Trophoblast cell (in vitro differentiated cells and primary cell): Measurements from ENCODE around the gene MEG3.

Source experiments
- DNase-seq, 2 donors: peaks; one replicate each; pipeline ENCODE4 v3.0.0-alpha.2; 2016
- H2AFZ ChIP-seq: 2 replicates; pipeline ENCODE4 v1.6.1; 2013; ENCODE audit warnings: low read length, moderate library complexity, mild to moderate bottlenecking; ENCODE audit not compliant: insufficient read depth, poor library complexity
- H2AK5ac ChIP-seq: 2 replicates; pipeline ENCODE4 v1.6.1; 2013; ENCODE audit warnings: mild to moderate bottlenecking, low read length
- H2BK120ac ChIP-seq: 2 replicates; pipeline ENCODE4 v1.6.1; 2013; ENCODE audit warnings: low read length, mild to moderate bottlenecking, moderate library complexity; ENCODE audit not compliant: insufficient read depth, poor library complexity
- H2BK12ac ChIP-seq: 2 replicates; pipeline ENCODE4 v1.6.1; 2013; ENCODE audit warnings: mild to moderate bottlenecking, low read length, moderate library complexity
- H2BK5ac ChIP-seq: 2 replicates; pipeline ENCODE4 v1.6.1; 2013; ENCODE audit warnings: low read length, low read depth, moderate library complexity, mild to moderate bottlenecking; ENCODE audit not compliant: poor library complexity
- H3K14ac ChIP-seq: 2 replicates; pipeline ENCODE4 v1.6.1; 2013; ENCODE audit warnings: mild to moderate bottlenecking, low read length
- H3K18ac ChIP-seq: 2 replicates; pipeline ENCODE4 v1.6.1; 2013; ENCODE audit warnings: mild to moderate bottlenecking, low read length
- H3K23ac ChIP-seq: 2 replicates; pipeline ENCODE4 v1.6.1; 2013; ENCODE audit warnings: low read length
- H3K27ac ChIP-seq: 2 replicates; pipeline ENCODE4 v1.5.1; 2013; ENCODE audit warnings: low read depth, mild to moderate bottlenecking, inconsistent platforms, low read length, moderate library complexity
- H3K27me3 ChIP-seq: 2 replicates; pipeline ENCODE4 v1.6.1; 2013; ENCODE audit warnings: inconsistent platforms, mild to moderate bottlenecking, low read length, moderate library complexity; ENCODE audit not compliant: insufficient read depth
- H3K36me3 ChIP-seq, 2 experiments: 1 replicate in 1 of 2; 2 replicates in 1 of 2; pipeline ENCODE4 v1.6.1; 2013; ENCODE audit warnings: low read length in 2 of 2, mild to moderate bottlenecking in 2 of 2, moderate library complexity in 1 of 2; ENCODE audit not compliant: insufficient read depth in 2 of 2, control insufficient read depth in 1 of 2
- H3K4ac ChIP-seq: 2 replicates; pipeline ENCODE4 v1.6.1; 2013; ENCODE audit warnings: low read depth, mild to moderate bottlenecking, low read length, moderate library complexity
- H3K4me1 ChIP-seq, 2 experiments: 1 replicate in 1 of 2; 2 replicates in 1 of 2; pipeline ENCODE4 v1.6.1; 2013; ENCODE audit warnings: low read length in 2 of 2, mild to moderate bottlenecking in 2 of 2, moderate library complexity in 1 of 2; ENCODE audit not compliant: insufficient read depth in 2 of 2, control insufficient read depth in 1 of 2
- H3K4me2 ChIP-seq: 2 replicates; pipeline ENCODE4 v1.6.1; 2013; ENCODE audit warnings: inconsistent platforms, mild to moderate bottlenecking, low read length, moderate library complexity
- H3K4me3 ChIP-seq: 2 replicates; pipeline ENCODE4 v1.5.1; 2013; ENCODE audit warnings: mild to moderate bottlenecking, low read depth, low read length, inconsistent platforms
- H3K79me1 ChIP-seq: one replicate; pipeline ENCODE4 v1.6.1; 2013; ENCODE audit warnings: low read length
- H3K79me2 ChIP-seq: 2 replicates; pipeline ENCODE4 v1.6.1; 2013; ENCODE audit warnings: low read length, mild to moderate bottlenecking; ENCODE audit not compliant: control insufficient read depth, insufficient read depth, poor library complexity
- H3K9ac ChIP-seq: 2 replicates; pipeline ENCODE4 v1.6.1; 2013; ENCODE audit warnings: mild to moderate bottlenecking, low read length
- H3K9me3 ChIP-seq: 2 replicates; pipeline ENCODE4 v1.6.1; 2013; ENCODE audit warnings: low read depth, mild to moderate bottlenecking, control low read depth, inconsistent platforms, low read length; ENCODE audit not compliant: insufficient read depth
- H4K12ac ChIP-seq: 2 replicates; pipeline ENCODE4 v1.6.1; 2013; ENCODE audit warnings: low read depth, mild to moderate bottlenecking, low read length, moderate library complexity
- H4K8ac ChIP-seq: 2 replicates; pipeline ENCODE4 v1.6.1; 2013; ENCODE audit warnings: low read depth, mild to moderate bottlenecking, low read length, moderate library complexity
- H4K91ac ChIP-seq: one replicate; pipeline ENCODE4 v1.6.1; 2013; ENCODE audit warnings: low read depth, mild to moderate bottlenecking, low read length, moderate library complexity
- WGBS: extraction: QIAGEN DNeasy Blood & Tissue Kit; methylation state at CpG from one replicate; pipeline ENCODE4 v1.1.7; 2013; ENCODE audit warnings: missing lambda C conversion rate; ENCODE audit not compliant: insufficient read length, insufficient coverage; ENCODE audit errors: extremely low coverage; 5-methylcytosine and 5-hydroxymethylcytosine counted together

Gene MEG3

DNA sequence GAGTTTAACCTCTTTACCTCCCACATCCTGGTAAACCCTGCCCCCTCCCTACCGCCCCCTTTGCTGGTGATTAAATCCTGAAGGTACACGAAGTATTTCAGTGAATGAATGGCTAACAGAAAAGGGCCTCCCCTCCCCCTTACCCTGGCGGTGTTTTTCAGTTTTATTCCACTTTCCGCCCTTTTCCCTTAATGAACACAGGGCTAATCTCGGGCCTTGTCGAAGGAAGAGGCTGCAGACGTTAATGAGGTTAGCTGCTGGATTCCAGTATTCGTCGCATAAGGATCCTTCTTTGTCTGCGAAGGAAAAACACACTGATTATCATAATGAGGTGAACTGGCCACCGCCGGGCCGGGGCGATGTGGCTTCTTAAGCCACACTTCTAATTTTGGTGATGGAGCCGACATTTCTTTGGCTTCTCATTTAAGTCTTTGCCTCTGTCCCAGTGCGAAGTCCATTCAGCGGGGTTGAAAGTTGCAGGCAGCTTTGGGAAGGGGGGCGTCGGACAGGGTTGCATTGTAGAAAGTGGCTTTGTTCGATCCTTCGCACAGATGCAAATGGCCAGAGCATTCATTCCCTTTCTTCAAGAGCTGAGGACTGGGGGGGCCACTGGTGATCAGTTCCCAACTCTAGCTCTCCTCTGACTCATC is 6.5 kb downstream of the MEG3 start:
- no CpG with 5 or more reads among the region's 21 CpGs for WGBS
- no peak for DNase-seq

DNA sequence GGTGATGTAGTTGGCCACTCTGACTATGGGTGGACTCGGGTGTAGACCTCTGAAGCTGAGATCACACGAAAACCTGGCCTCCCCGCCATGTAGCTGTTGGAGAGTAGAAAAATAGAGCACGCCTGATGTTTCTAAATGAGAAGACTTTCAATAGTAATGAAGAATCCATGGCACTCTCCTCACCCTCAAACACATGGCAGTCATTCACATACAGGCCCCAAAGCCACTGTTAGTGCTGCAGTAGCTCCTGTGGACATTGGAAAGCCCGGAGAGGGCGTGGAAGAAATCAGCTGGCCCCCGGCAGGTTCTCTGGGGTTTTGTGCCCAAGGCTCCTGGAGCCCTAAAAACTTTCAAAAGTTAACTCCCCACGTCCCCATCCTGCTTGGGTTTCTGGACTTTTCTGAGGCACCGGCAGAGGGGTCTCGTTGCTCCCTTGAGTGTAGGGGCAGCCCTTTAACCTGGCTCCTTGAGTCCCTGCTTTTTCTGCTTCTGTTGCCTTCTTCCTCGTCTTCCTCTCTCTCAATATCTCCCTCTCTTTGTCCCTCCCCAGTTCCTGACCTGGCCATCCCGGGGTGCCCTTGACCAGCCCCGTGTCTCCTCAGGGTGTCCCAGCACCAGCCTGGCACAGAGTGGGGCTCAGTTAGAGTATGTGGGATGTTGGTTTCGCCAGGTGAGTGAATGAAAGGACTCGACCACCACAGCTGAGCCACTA is 8.3 kb downstream of the MEG3 start:
- no peaks in the 10 kb centered on the region for H3K79me2 ChIP-seq
- H3K4me3 ChIP-seq = no peak overlapping the region
- no peak overlapping the region for H3K4ac ChIP-seq
- no CpG with 5 or more reads among the region's 15 CpGs for WGBS
- no peak overlapping the region for H4K91ac ChIP-seq
- no peak overlapping the region for H3K14ac ChIP-seq
- no peak overlapping the region for H2BK5ac ChIP-seq
- H3K27me3 ChIP-seq = no peaks in the 10 kb centered on the region
- H4K8ac ChIP-seq = no peak overlapping the region
- H3K4me2 ChIP-seq = no peak overlapping the region
- no peak overlapping the region for H3K27ac ChIP-seq
- no peak overlapping the region for H2AFZ ChIP-seq
- H2BK120ac ChIP-seq = no peak overlapping the region
- H3K9ac ChIP-seq = no peak overlapping the region
- H3K9me3 ChIP-seq = no peaks in the 10 kb centered on the region
- H2BK12ac ChIP-seq = no peak overlapping the region
- H3K79me1 ChIP-seq = no peaks in the 10 kb centered on the region
- H3K36me3 ChIP-seq = no peaks in the 10 kb centered on the region
- H4K12ac ChIP-seq = no peak overlapping the region
- no peak for DNase-seq
- no peak overlapping the region for H2AK5ac ChIP-seq
- no peak overlapping the region for H3K23ac ChIP-seq
- no peak overlapping the region for H3K18ac ChIP-seq
- no peaks in the 10 kb centered on the region for H3K4me1 ChIP-seq

More for the DNA sequence above, 6.5 kb downstream of the MEG3 start:
- Histone ChIP-seq H4K91ac (no peak overlapping the region), H3K9me3 (peaks cover 9% of the 10 kb centered on the region), H3K14ac (no peak overlapping the region), H3K36me3 (no peaks in the 10 kb centered on the region), H4K12ac (no peak overlapping the region), H3K4ac (no peak overlapping the region), H3K27ac (no peak overlapping the region), H3K18ac (no peak overlapping the region), H2BK12ac (no peak overlapping the region), H3K79me2 (no peaks in the 10 kb centered on the region), H3K4me3 (no peak overlapping the region), H3K4me2 (no peak overlapping the region), H2BK5ac (no peak overlapping the region), H3K9ac (no peak overlapping the region), H2AK5ac (no peak overlapping the region), H4K8ac (no peak overlapping the region), H3K4me1 (no peaks in the 10 kb centered on the region), H2BK120ac (no peak overlapping the region), H3K23ac (no peak overlapping the region), H3K79me1 (no peaks in the 10 kb centered on the region), H3K27me3 (no peaks in the 10 kb centered on the region), H2AFZ (no peak overlapping the region)

- H3K27me3 ChIP-seq = no peaks in the 10 kb centered on the region
- no peak overlapping the region for H4K8ac ChIP-seq
- no peak overlapping the region for H2AK5ac ChIP-seq
- H3K4me2 ChIP-seq = no peak overlapping the region
- no peak overlapping the region for H4K12ac ChIP-seq
- no peak overlapping the region for H4K91ac ChIP-seq
- no peak overlapping the region for H2BK12ac ChIP-seq
- no peak overlapping the region for H2BK5ac ChIP-seq
- no peaks in the 10 kb centered on the region for H3K79me1 ChIP-seq
- no peaks in the 10 kb centered on the region for H3K4me1 ChIP-seq
- no peak overlapping the region for H3K4ac ChIP-seq
- no CpG with 5 or more reads among the region's 29 CpGs for WGBS
- no peaks in the 10 kb centered on the region for H3K9me3 ChIP-seq
- H3K79me2 ChIP-seq = no peaks in the 10 kb centered on the region
- no peaks in the 10 kb centered on the region for H3K36me3 ChIP-seq
- H3K23ac ChIP-seq = no peak overlapping the region
- H3K18ac ChIP-seq = no peak overlapping the region
- no peak overlapping the region for H3K4me3 ChIP-seq
- no peak overlapping the region for H3K14ac ChIP-seq
- DNase-seq = no peak
- no peak overlapping the region for H2AFZ ChIP-seq
- H3K27ac ChIP-seq = no peak overlapping the region
- H3K9ac ChIP-seq = no peak overlapping the region
- H2BK120ac ChIP-seq = no peak overlapping the region
Observed at GRCh38 chr14:100834794-100835547, 9.1 kb downstream of the MEG3 start.

GRCh38 chr14:100835548-100836310 is 9.8 kb downstream of the MEG3 start:
- Histone ChIP-seq H2BK12ac (no peak overlapping the region), H3K9ac (no peak overlapping the region), H2AK5ac (no peak overlapping the region), H3K79me2 (no peaks in the 10 kb centered on the region), H3K4me3 (no peak overlapping the region), H3K4me2 (no peak overlapping the region), H3K27me3 (no peaks in the 10 kb centered on the region), H3K36me3 (no peaks in the 10 kb centered on the region), H3K4ac (no peak overlapping the region), H2BK5ac (no peak overlapping the region), H3K27ac (no peak overlapping the region), H3K18ac (no peak overlapping the region), H3K9me3 (no peaks in the 10 kb centered on the region), H2BK120ac (no peak overlapping the region), H3K79me1 (no peaks in the 10 kb centered on the region), H4K12ac (no peak overlapping the region), H3K4me1 (no peaks in the 10 kb centered on the region), H3K23ac (no peak overlapping the region), H3K14ac (no peak overlapping the region), H2AFZ (no peak overlapping the region), H4K91ac (no peak overlapping the region), H4K8ac (no peak overlapping the region)
- DNase-seq = no peak
- no CpG with 5 or more reads among the region's 24 CpGs for WGBS
